KMS-11 (cell line): ENCODE results near the gene PPP1R2B.
A peak's percentile ranks its signal among the peaks of the same experiment; 100 is the strongest.

Source experiments
- H2AFZ ChIP-seq: fragments of 200-600 bp; sonication (generic); 2 replicates; pipeline ENCODE4 v1.6.1; 2016; ENCODE audit warnings: antibody characterized with exemption, mixed run types, low read depth
- H3K27ac ChIP-seq: fragments of 200-600 bp; sonication (generic); 2 replicates; pipeline ENCODE4 v1.6.1; 2016; ENCODE audit warnings: mild to moderate bottlenecking, mixed run types
- H3K27me3 ChIP-seq: fragments of 200-600 bp; sonication (generic); 2 replicates; pipeline ENCODE4 v1.6.1; 2017; ENCODE audit warnings: mild to moderate bottlenecking, low read depth, mixed run types, moderate library complexity; ENCODE audit not compliant: insufficient read depth
- H3K36me3 ChIP-seq: fragments of 200-600 bp; sonication (generic); 2 replicates; pipeline ENCODE4 v1.6.1; 2017; ENCODE audit warnings: mild to moderate bottlenecking, mixed run types; ENCODE audit not compliant: insufficient read depth
- H3K4me1 ChIP-seq: fragments of 200-600 bp; sonication (generic); 2 replicates; pipeline ENCODE4 v1.6.1; 2016; ENCODE audit warnings: mild to moderate bottlenecking, low read depth, mixed run types; ENCODE audit not compliant: poor library complexity, severe bottlenecking
- H3K4me2 ChIP-seq: fragments of 200-600 bp; sonication (generic); 2 replicates; pipeline ENCODE4 v1.7.0; 2016; ENCODE audit warnings: mild to moderate bottlenecking, mixed run types
- H3K4me3 ChIP-seq: fragments of 200-600 bp; sonication (generic); IDR thresholded peaks from 2 replicates; pipeline ENCODE4 v1.6.1; 2017; ENCODE audit warnings: low read depth, low read length, mixed read lengths; ENCODE audit not compliant: insufficient read depth
- H3K79me2 ChIP-seq: fragments of 200-600 bp; sonication (generic); 2 replicates; pipeline ENCODE4 v1.6.1; 2016; ENCODE audit warnings: low read depth, mixed run types; ENCODE audit not compliant: insufficient read depth
- H3K9ac ChIP-seq: fragments of 200-600 bp; sonication (generic); 2 replicates; pipeline ENCODE4 v1.6.1; 2016; ENCODE audit warnings: mild to moderate bottlenecking, mixed run types
- H4K20me1 ChIP-seq: fragments of 200-600 bp; sonication (generic); 2 replicates; pipeline ENCODE4 v1.6.1; 2016; ENCODE audit warnings: mild to moderate bottlenecking, mixed run types; ENCODE audit not compliant: insufficient read depth
- TF ChIP-seq, protein P1 (sequence below): fragments of 200-600 bp; sonication (generic); conservative IDR thresholded peaks from 2 replicates; pipeline ENCODE4 v1.6.1; 2017; ENCODE audit warnings: low read depth, mild to moderate bottlenecking, antibody characterized with exemption, low read length, moderate library complexity, mixed read lengths

The PPP1R2B gene

GRCh38 chr5:156835905-156836304 is 14.2 kb upstream of the PPP1R2B start:
- H3K9ac ChIP-seq, result no peak overlapping the region
- no peaks in the 10 kb centered on the region for H3K4me1 ChIP-seq
- no peak overlapping the region for H3K4me3 ChIP-seq
- H3K27ac ChIP-seq, result no peak overlapping the region
- H3K27me3 ChIP-seq, result no peaks in the 10 kb centered on the region
- H2AFZ ChIP-seq, result no peak overlapping the region
- H3K36me3 ChIP-seq, result no peaks in the 10 kb centered on the region
- H3K4me2 ChIP-seq, result no peak overlapping the region
- no peaks in the 10 kb centered on the region for H4K20me1 ChIP-seq
- TF ChIP-seq, protein P1, sequence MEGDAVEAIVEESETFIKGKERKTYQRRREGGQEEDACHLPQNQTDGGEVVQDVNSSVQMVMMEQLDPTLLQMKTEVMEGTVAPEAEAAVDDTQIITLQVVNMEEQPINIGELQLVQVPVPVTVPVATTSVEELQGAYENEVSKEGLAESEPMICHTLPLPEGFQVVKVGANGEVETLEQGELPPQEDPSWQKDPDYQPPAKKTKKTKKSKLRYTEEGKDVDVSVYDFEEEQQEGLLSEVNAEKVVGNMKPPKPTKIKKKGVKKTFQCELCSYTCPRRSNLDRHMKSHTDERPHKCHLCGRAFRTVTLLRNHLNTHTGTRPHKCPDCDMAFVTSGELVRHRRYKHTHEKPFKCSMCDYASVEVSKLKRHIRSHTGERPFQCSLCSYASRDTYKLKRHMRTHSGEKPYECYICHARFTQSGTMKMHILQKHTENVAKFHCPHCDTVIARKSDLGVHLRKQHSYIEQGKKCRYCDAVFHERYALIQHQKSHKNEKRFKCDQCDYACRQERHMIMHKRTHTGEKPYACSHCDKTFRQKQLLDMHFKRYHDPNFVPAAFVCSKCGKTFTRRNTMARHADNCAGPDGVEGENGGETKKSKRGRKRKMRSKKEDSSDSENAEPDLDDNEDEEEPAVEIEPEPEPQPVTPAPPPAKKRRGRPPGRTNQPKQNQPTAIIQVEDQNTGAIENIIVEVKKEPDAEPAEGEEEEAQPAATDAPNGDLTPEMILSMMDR, result peak; percentile 31
- H3K79me2 ChIP-seq, result no peaks in the 10 kb centered on the region

DNA sequence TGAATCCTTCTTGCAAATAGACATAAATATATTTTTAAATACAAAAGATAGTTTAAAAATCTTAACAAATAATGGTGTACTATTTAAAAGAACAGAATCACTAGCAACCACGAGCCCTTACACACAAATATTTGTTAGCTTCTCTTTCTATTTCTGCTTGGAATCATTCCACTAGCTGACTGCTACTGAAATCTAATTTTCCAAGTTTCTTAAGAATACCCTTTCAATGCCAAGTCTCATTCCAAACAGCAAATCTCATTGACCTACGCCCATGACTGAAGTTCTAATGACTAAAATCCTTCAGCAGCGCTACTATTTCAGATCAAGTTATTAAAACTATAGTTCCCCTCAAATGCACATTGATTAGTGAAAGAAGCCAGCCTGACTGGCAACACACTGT is 13.2 kb upstream of the PPP1R2B start:
- no peaks in the 10 kb centered on the region for H3K36me3 ChIP-seq
- TF ChIP-seq, protein P1, result no peak
- H3K9ac ChIP-seq, result no peak overlapping the region
- no peak overlapping the region for H2AFZ ChIP-seq
- no peaks in the 10 kb centered on the region for H3K79me2 ChIP-seq
- H3K4me1 ChIP-seq, result no peaks in the 10 kb centered on the region
- H3K27ac ChIP-seq, result no peak overlapping the region
- H3K4me2 ChIP-seq, result no peak overlapping the region
- no peaks in the 10 kb centered on the region for H4K20me1 ChIP-seq
- H3K27me3 ChIP-seq, result no peaks in the 10 kb centered on the region
- no peak overlapping the region for H3K4me3 ChIP-seq

GRCh38 chr5:156838961-156839360 is 11.1 kb upstream of the PPP1R2B start:
- no peak overlapping the region for H3K4me3 ChIP-seq
- H4K20me1 ChIP-seq, result no peaks in the 10 kb centered on the region
- no peaks in the 10 kb centered on the region for H3K4me1 ChIP-seq
- TF ChIP-seq, protein P1, result no peak
- no peaks in the 10 kb centered on the region for H3K36me3 ChIP-seq
- no peak overlapping the region for H3K9ac ChIP-seq
- H2AFZ ChIP-seq, result no peak overlapping the region
- no peak overlapping the region for H3K27ac ChIP-seq
- no peaks in the 10 kb centered on the region for H3K79me2 ChIP-seq
- H3K27me3 ChIP-seq, result no peaks in the 10 kb centered on the region
- no peak overlapping the region for H3K4me2 ChIP-seq

GRCh38 chr5:156841737-156842136 is 8.4 kb upstream of the PPP1R2B start:
- Histone ChIP-seq H3K9ac (no peak overlapping the region), H3K4me3 (no peak overlapping the region), H3K4me2 (no peak overlapping the region), H4K20me1 (no peaks in the 10 kb centered on the region), H3K36me3 (no peaks in the 10 kb centered on the region), H3K79me2 (no peaks in the 10 kb centered on the region), H2AFZ (no peak overlapping the region), H3K27ac (no peak overlapping the region), H3K27me3 (no peaks in the 10 kb centered on the region), H3K4me1 (no peaks in the 10 kb centered on the region)
- TF ChIP-seq, protein P1, result no peak
